Naive thymus-derived CD8-positive, alpha-beta T cell (primary cell): ENCODE data around the gene FAM200C. TPM values are rescaled to one million over a fixed set of nuclear protein-coding genes. Genes with fewer than 3 reads are reported as not detected.
"Not testable (repeated sequence)": the region's sequence is repeated elsewhere in the genome, so short reads cannot be mapped to it uniquely, and the experiment has no call there.

Experiments used
- ATAC-seq, 2 donors: fragments of 150-1000 bp; cut with Tn5 transposase in 1 of 2; sonication (Bioruptor Pico), chemical (Tn5 transposase) in 1 of 2; 1 replicate in 1 of 2; 2 replicates in 1 of 2; pipeline ENCODE4 v1.10.0; 2021; ENCODE audit warnings: mild to moderate bottlenecking in 2 of 2, moderate library complexity in 2 of 2
- POLR2A ChIA-PET: fragments of 350-600 bp; sonication (Branson Sonifier 250); formaldehyde crosslinking; loops from one replicate; lab custom pipeline; 2021; ENCODE audit warnings: antibody characterized with exemption; lab: Charles Lee
- DNase-seq, 10 donors: peaks; one replicate each; pipeline versions ENCODE4 v3.0.0 to v3.0.0-alpha.2; 2020 to 2022
- H3K27ac Mint-ChIP-seq, 10 donors: one replicate each; pipeline ENCODE4 v1.8.0; 2020 to 2022; ENCODE audit warnings: mild to moderate bottlenecking in 10 of 10, mixed read lengths in 10 of 10, moderate library complexity in 4 of 10, inconsistent platforms in 1 of 10
- H3K27me3 Mint-ChIP-seq, 5 donors: one replicate each; pipeline ENCODE4 v1.8.0; 2021 to 2022; ENCODE audit warnings: mixed read lengths in 5 of 5
- H3K36me3 Mint-ChIP-seq, 3 donors: one replicate each; pipeline ENCODE4 v1.8.0; 2020 to 2022; ENCODE audit warnings: mixed read lengths in 3 of 3, mild to moderate bottlenecking in 2 of 3, inconsistent platforms in 1 of 3
- H3K4me1 Mint-ChIP-seq, 4 donors: one replicate each; pipeline ENCODE4 v1.8.0; 2021 to 2022; ENCODE audit warnings: mixed read lengths in 4 of 4
- H3K4me3 Mint-ChIP-seq, 10 donors: one replicate each; pipeline ENCODE4 v1.8.0; 2020 to 2022; ENCODE audit warnings: mild to moderate bottlenecking in 10 of 10, mixed read lengths in 10 of 10, moderate library complexity in 6 of 10, inconsistent platforms in 1 of 10
- H3K9me3 Mint-ChIP-seq, 9 donors: one replicate each; pipeline ENCODE4 v1.8.0; 2020 to 2022; ENCODE audit warnings: mixed read lengths in 9 of 9, mild to moderate bottlenecking in 3 of 9, inconsistent platforms in 1 of 9, moderate library complexity in 1 of 9
- polyA plus RNA-seq, 3 donors: library from polyadenylated mRNA; unstranded; fragments of 300-500 nt; fragmentation: Illumina TruSeq; gene quantifications; one replicate each; pipeline ENCODE4 v1.2.3, GENCODE V29; 2021
- total RNA-seq, 8 experiments: library from RNA in 2 of 8; stranded (reverse) in 2 of 8; gene quantifications; one replicate each; pipeline ENCODE4 v1.2.3 and lab custom pipeline; 2021 to 2026

Gene FAM200C
- total and polyA plus RNA-seq, 5 experiments from 2014 or later, result 0.15 to 0.49 (median 0.47) TPM

DNA sequence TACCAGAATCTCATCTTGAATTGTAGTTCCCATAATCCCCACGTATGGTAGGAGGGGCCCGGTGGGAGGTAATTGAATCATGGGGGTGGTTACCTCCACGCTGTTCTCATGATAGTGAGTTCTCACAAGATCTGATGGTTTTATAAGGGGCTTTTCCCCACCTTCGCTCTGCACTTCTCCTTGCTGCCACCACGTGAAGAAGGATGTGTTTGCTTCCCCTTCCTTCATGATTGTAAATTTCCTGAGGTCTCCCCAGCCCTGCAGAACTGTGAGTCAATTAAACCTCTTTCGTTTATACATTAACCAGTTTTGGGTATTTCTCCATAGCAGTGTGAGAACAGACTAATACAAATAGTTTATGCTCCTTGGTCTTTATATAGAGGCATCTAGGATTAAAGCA is 36.8 kb upstream of the FAM200C start:
- H3K27ac Mint-ChIP-seq, DNase-seq, ATAC-seq, POLR2A ChIA-PET, H3K36me3 Mint-ChIP-seq, H3K4me3 Mint-ChIP-seq, H3K9me3 Mint-ChIP-seq: not testable (repeated sequence)
- Mint-ChIP-seq H3K27me3 (peaks cover 0 to 24% (median 9%) of the 10 kb centered on the region in 5 donors), H3K4me1 (peaks cover 4 to 35% (median 10%) of the 10 kb centered on the region in 4 donors)

DNA sequence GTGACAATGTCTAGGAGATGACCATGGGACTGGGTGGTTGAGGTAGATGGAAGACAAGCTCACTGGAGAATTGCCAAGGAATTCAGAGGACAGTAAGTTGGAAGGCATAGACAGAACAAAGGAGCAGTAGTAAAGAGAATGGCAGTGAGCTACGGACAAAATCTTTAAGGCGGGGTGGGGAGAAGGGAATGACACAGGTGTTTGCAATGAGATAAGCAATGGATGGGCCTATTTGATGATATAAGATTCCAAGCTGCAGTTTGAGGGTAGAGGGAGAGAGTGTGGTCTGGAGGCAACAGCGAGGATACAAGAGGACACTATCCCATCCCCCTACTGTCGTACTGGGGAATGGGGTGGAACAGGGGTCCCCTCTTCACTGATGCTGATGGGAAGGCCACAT is 36.2 kb upstream of the FAM200C start:
- ATAC-seq (no peak), DNase-seq (no peak)
- Mint-ChIP-seq H3K4me3 (no peak overlapping the region), H3K9me3 (no peaks in the 10 kb centered on the region), H3K27ac (no peak overlapping the region), H3K36me3 (no peaks in the 10 kb centered on the region), H3K27me3 (peaks cover 0 to 24% (median 9%) of the 10 kb centered on the region in 5 donors), H3K4me1 (peaks cover 4 to 33% (median 10%) of the 10 kb centered on the region in 4 donors)
- POLR2A ChIA-PET, result no interaction called here

DNA sequence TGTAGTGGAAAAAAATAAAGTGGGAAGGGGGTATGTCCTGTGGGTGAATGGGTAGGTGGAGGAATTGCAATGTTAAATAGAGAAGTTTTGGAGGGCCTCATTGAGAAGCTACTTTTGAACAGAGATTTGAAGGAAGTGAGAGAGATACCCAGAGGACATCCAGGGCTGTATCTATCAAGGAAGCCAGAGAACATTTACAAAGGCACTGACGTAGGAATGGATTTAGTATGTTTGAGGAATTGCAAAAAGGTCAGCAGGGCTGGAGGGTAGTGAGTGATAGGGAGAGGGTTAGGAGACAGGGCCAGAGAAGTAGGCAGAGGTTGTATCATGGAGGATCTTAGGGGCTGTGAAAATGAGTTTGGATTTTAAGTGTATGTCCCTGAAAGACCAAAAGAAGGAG is 35.7 kb upstream of the FAM200C start:
- H3K36me3 Mint-ChIP-seq, result no peaks in the 10 kb centered on the region
- H3K9me3 Mint-ChIP-seq, result no peaks in the 10 kb centered on the region

DNA sequence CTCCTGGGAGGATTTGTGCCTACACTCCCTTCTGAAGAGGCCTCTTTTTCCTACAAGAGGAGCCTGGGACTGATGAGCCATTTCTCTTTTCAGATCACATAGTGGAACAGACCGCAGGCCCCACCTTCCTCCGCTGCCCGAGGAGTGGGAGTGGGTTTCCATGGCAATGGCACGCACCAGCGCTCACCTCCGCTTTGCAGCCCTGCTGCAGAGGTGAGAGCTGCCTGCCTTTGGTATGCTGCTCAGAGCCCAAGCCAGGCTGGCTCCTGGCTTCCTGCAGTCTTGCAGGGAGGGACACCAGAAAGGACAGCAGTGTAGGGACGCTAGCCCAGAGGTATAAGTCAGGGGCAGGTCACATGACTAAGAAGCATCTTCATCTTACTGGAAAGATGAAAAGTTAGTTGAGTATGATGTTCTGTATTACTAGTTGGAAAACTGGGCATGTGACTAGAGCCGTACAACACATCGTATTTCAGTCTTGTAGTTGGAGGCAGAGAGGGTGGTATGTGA is 34.2 kb upstream of the FAM200C start:
- no peak for ATAC-seq
- DNase-seq, result no peak
- peaks cover 0 to 24% (median 9%) of the 10 kb centered on the region in 5 donors for H3K27me3 Mint-ChIP-seq
- peaks cover 4 to 31% (median 7%) of the 10 kb centered on the region in 4 donors for H3K4me1 Mint-ChIP-seq
- no peak overlapping the region for H3K27ac Mint-ChIP-seq
- H3K9me3 Mint-ChIP-seq, result no peaks in the 10 kb centered on the region
- H3K36me3 Mint-ChIP-seq, result peaks cover 0 to 2% (median 0%) of the 10 kb centered on the region in 3 donors
- H3K4me3 Mint-ChIP-seq, result no peak overlapping the region
- POLR2A ChIA-PET, result no interaction called here

More for the DNA sequence above, 35.7 kb upstream of the FAM200C start:
- peaks cover 4 to 33% (median 10%) of the 10 kb centered on the region in 4 donors for H3K4me1 Mint-ChIP-seq
- peaks cover 0 to 24% (median 9%) of the 10 kb centered on the region in 5 donors for H3K27me3 Mint-ChIP-seq
- no peak for ATAC-seq
- POLR2A ChIA-PET, result no interaction called here
- H3K27ac Mint-ChIP-seq, result no peak overlapping the region
- DNase-seq, result no peak
- no peak overlapping the region for H3K4me3 Mint-ChIP-seq

DNA sequence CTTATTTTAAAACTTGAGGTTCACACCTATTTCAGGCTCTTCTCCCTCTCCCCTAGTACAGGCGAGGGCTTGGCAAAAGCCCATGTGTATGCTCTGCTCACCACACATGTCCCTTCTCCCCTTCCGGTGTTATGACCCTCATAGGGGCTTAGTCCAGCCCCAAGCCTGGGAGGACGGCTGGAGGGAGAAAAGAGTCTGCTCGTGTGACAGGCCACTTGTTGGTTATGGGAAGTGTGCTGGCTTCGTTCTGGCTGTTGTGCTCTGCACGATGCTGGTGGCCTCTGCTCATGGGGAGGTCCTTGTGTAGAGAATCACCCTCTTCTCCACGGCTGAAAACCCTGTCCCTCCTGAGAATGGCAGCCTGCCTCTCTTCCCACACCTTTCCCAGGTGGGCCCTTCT is 32.9 kb upstream of the FAM200C start:
- DNase-seq (no peak), ATAC-seq (no peak)
- H3K27me3 Mint-ChIP-seq, result peaks cover 0 to 24% (median 9%) of the 10 kb centered on the region in 5 donors
- H3K36me3 Mint-ChIP-seq, result peaks cover 0 to 4% (median 0%) of the 10 kb centered on the region in 3 donors
- POLR2A ChIA-PET, result no interaction called here
- H3K9me3 Mint-ChIP-seq, result no peaks in the 10 kb centered on the region
- H3K27ac Mint-ChIP-seq, result no peak overlapping the region
- H3K4me3 Mint-ChIP-seq, result no peak overlapping the region
- peaks cover 0 to 26% (median 2%) of the 10 kb centered on the region in 4 donors for H3K4me1 Mint-ChIP-seq

DNA sequence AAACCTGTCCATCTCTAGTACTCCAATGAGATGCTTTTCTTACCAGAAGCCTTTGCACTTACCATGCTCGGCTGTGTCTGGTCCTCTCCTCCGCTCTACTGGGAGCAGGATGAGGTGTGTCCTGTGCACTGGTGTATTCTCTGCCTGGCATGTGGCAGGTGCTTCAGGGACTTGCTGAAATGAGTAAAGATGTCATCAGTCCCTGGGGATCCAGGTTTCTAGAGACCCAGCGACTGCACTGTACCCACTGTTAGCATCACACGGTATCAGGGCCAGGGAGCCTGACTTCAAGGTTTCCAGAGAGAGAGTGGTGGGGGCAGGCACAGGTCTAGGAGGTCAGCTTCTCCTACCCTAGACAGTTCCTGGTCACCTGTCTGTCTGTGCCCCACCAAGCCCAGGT is 32.3 kb upstream of the FAM200C start:
- POLR2A ChIA-PET, result no interaction called here
- Mint-ChIP-seq H3K27ac (no peak overlapping the region), H3K4me1 (peaks cover 0 to 26% (median 2%) of the 10 kb centered on the region in 4 donors), H3K4me3 (no peak overlapping the region), H3K36me3 (peaks cover 0 to 6% (median 0%) of the 10 kb centered on the region in 3 donors), H3K27me3 (peaks cover 0 to 24% (median 9%) of the 10 kb centered on the region in 5 donors), H3K9me3 (no peaks in the 10 kb centered on the region)
- no peak for ATAC-seq
- no peak for DNase-seq

DNA sequence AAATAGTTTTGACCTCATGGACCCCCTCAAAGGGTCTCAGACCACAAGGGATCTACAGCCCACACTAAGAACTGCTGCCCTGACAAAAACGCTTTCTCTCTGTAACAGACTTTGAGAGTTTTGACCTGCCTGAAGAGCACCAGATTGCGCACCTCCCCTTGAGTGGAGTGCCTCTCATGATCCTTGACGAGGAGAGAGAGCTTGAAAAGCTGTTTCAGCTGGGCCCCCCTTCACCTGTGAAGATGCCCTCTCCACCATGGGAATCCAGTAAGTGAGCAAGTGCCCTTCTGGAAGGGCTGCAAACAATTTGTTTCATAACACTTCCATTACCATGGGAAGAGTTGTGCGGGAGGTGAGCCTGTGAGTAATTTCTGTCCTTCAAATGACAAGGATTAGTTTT is 27.8 kb upstream of the FAM200C start:
- Mint-ChIP-seq H3K9me3 (no peaks in the 10 kb centered on the region), H3K36me3 (peaks cover 0 to 6% (median 0%) of the 10 kb centered on the region in 3 donors), H3K27me3 (no peaks in the 10 kb centered on the region), H3K4me1 (peaks cover 5 to 31% (median 21%) of the 10 kb centered on the region in 4 donors), H3K27ac (no peak overlapping the region), H3K4me3 (no peak overlapping the region)
- no peak for ATAC-seq
- POLR2A ChIA-PET, result no interaction called here
- DNase-seq, result no peak

DNA sequence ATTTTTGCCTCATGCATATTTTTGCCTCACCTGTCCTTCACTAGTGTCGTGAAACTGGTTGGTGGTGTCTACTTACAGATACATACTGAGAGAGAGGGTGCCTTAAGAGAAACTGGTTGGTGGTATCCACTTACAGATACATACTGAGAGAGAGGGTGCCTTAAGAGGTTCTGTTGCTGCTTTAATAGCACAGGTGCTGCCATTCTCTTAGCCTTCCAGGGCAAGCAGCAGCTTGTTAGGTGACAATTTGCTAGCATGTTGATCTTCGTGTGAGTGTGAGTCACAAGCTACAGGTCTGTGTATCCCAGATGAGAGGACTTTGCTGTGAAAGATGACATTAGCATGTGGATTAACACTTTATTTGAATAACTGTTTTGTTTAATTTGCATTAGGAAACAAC is 23.2 kb upstream of the FAM200C start:
- ATAC-seq, result no peak
- H3K36me3 Mint-ChIP-seq, result peaks cover 0 to 3% (median 0%) of the 10 kb centered on the region in 3 donors
- H3K4me3 Mint-ChIP-seq, result peak overlapping the region in 3 of 10 donors; percentile 22 to 97 (median 40)
- no peak for DNase-seq
- POLR2A ChIA-PET, result no interaction called here
- H3K9me3 Mint-ChIP-seq, result no peaks in the 10 kb centered on the region
- H3K27ac Mint-ChIP-seq, result peak overlapping the region in 7 of 10 donors; percentile 20 to 96 (median 67)
- no peaks in the 10 kb centered on the region for H3K27me3 Mint-ChIP-seq
- H3K4me1 Mint-ChIP-seq, result peaks cover 15 to 66% (median 55%) of the 10 kb centered on the region in 4 donors

DNA sequence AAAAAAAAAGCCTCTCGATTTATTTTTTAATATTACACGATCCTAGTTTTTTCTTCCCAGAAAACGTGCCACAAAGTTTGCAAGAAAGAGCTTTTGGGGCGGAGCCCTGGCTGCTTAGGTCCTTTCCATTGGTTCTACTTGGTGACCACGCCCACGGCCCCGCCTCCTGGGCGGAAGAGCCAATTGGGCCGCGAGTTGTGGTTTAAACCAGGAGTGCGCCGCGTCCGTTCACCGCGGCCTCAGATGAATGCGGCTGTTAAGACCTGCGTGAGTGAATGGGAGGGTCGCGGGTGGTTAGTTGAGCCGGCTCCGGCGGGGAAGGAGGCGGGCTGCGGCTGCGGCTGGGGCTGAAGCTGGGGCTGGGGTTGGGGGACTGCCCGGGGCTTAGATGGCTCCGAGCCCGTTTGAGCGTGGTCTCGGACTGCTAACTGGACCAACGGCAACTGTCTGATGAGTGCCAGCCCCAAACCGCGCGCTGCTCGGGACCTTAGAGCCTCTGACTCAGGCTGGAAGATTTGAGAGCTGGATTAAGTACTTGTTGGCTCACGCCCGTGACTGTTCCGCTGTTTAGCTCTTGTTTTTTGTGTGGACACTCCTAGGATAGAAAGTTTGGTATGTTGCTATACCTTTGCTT is 21.9 kb upstream of the FAM200C start, which contains the start of gene PTTG1:
Gene PTTG1 (plus strand): TSS at position 231 of the 634 bp plus-strand sequence. CDS start 458 bp downstream, outside the sequence.
- H3K36me3 Mint-ChIP-seq, result peaks cover 0 to 2% (median 0%) of the 10 kb centered on the region in 3 donors
- DNase-seq (peak; percentile 79 to 92 (median 86)), ATAC-seq (peak; percentile 72 to 78)
- H3K9me3 Mint-ChIP-seq, result no peaks in the 10 kb centered on the region
- H3K4me3 Mint-ChIP-seq, result peak within 1 kb of the TSS; percentile 91 to 97 (median 95)
- POLR2A ChIA-PET, result interaction anchor here (0.6 to 1.4 kb wide), 2 partner anchors 17 to 19 kb away, joined by 3 to 5 read pairs; no protein-coding TSS in a partner anchor
- peaks cover 22 to 78% (median 66%) of the 10 kb centered on the region in 4 donors for H3K4me1 Mint-ChIP-seq
- H3K27me3 Mint-ChIP-seq, result no peaks in the 10 kb centered on the region
- H3K27ac Mint-ChIP-seq, result peak within 1 kb of the TSS; percentile 74 to 97 (median 96)

DNA sequence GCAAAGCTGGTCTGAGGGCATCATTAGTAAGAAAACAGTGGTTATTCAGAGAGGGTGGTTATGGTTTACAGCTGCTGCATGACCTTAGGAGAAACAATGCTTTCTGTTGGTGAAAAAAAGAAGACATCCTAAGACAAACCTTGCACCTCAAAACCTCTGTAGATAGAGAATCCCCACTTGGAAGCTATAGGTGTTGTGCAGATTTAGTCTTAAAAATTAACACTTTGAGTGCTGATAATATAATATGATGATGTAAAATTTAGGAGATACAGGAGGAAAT is 20.4 kb upstream of the FAM200C start:
- peaks cover 0 to 13% (median 4%) of the 10 kb centered on the region in 3 donors for H3K36me3 Mint-ChIP-seq
- H3K9me3 Mint-ChIP-seq, result no peaks in the 10 kb centered on the region
- peak overlapping the region; percentile 80 to 99 (median 98) for H3K4me3 Mint-ChIP-seq
- peaks cover 30 to 85% (median 75%) of the 10 kb centered on the region in 4 donors for H3K4me1 Mint-ChIP-seq
- DNase-seq (no peak), ATAC-seq (no peak)
- POLR2A ChIA-PET, result interaction anchor here (2.3 kb wide), 1 partner anchor 19 kb away, joined by 15 read pairs; no protein-coding TSS in a partner anchor
- peak overlapping the region in 5 of 10 donors; percentile 17 to 100 (median 54) for H3K27ac Mint-ChIP-seq
- H3K27me3 Mint-ChIP-seq, result no peaks in the 10 kb centered on the region

DNA sequence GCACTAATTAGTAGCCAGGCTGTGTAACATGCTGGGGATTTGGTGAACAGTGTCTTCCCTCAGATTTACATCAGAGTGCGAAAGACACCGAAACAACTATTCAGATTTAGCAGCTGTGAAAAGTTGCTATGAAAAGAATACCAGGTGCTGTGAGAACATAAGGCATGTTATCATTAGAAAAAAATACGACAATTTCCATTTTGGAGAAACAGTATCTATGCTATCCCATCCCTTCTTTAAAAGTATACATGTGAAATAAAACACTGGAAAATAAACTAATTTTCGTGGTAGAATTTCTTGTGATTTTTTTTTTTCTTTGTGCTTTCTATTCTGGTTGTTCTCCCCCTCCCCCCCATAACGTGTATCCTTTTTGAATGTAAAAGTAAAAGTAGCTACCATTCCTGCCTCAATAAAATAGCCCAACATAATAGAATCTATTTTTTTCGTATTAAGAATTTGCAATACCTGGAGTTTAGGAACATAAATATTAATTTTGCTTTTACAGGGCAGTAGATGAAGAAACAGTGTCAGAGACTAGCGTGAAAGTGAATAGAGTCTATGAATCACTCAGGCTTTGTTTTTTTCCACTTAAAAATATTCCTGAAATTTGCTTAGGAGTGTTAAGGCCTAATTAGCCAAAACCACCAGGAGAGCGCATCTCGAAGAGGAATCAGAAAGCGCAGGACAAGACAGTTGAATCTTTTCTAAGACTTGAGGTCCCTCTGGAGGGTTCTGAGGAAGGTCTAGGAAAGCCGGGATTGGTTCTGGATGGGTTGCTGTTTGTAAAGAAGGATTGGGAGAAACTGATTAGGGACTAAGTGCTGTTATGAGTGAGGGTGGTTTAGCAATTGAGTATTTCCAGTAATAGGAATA is 19.8 kb upstream of the FAM200C start:
- ATAC-seq (no peak), DNase-seq (peak in 1 of 10 donors; percentile 12)
- POLR2A ChIA-PET, result interaction anchor here (0.7 to 2.3 kb wide), 6 partner anchors 15 to 411 kb away, joined by 3 to 15 read pairs (median 4); partner anchors contain the start of genes FAM200C and TTC1
- Mint-ChIP-seq H3K27me3 (no peaks in the 10 kb centered on the region), H3K9me3 (no peaks in the 10 kb centered on the region), H3K36me3 (peaks cover 0 to 19% (median 4%) of the 10 kb centered on the region in 3 donors), H3K27ac (peak overlapping the region; percentile 95 to 100 (median 98)), H3K4me1 (peaks cover 30 to 85% (median 74%) of the 10 kb centered on the region in 4 donors), H3K4me3 (peak overlapping the region; percentile 94 to 99 (median 98))
